ENCODE results near the gene EGFLAM. TPM values are rescaled to one million over a fixed set of nuclear protein-coding genes. Genes with fewer than 3 reads are reported as not detected.

Gene EGFLAM
- total and polyA plus RNA-seq, 10 of the 15 experiments (the other 5 are each of a cell fraction or from before 2014, with no cell fraction given), result 0.37 TPM; not detected in 9

DNA sequence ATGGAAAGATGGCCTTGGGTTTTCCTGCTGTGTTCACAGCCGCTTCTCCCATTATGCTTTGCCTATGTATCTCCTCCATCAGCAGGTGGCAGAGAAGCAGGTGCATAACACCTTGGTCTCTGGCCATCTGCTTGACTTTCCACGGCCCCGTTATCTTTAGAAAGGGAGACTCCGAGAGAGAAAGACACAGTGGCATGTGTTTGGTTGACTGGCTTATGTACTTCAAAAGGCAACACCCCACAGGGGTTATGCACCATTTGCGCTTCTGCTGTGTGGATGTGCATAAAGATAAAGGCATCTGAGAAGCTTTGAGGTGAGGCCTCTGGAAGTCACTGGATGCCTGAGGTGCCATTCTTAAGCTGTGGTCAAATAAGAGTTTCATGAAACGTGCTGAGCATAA is 138.4 kb downstream of the EGFLAM start:
- 10% methylated on average over 6 of the region's 6 CpGs for WGBS (ENCODE audit: insufficient coverage, insufficient replicate concordance, low lambda C conversion rate, missing lambda C conversion rate)
- no peak for FAIRE-seq
- RAD21 ChIA-PET (ENCODE audit: unreplicated experiment), result no interaction called here
- SMC1A ChIA-PET (ENCODE audit: uncharacterized antibody, unreplicated experiment), result no interaction called here
- in situ Hi-C loops (cut with MboI) (no loop called here), intact Hi-C loops (cut with micrococcal nuclease; ENCODE audit: unreplicated experiment) (no loop called here)
- H3K4me3 ChIP-seq, result no peak overlapping the region
- no peaks in the 10 kb centered on the region for H3K4me1 ChIP-seq (ENCODE audit: control insufficient read depth, insufficient read depth, low read length)
- DNase-seq (ENCODE audit: low read depth, low spot score), result no peak
- TF ChIP-seq ZNF274 (IDR thresholded peaks at IDR 0.05; ENCODE audit: insufficient read depth, insufficient read length) (no peak), RBBP5 (conservative IDR thresholded peaks at IDR 0.05) (no peak), SREBF1 (IDR thresholded peaks at IDR 0.05; ENCODE audit: low read length) (no peak), DPF2 (IDR thresholded peaks at IDR 0.05) (no peak), CREB1 (IDR thresholded peaks at IDR 0.05; ENCODE audit: low read depth) (no peak), ZNF384 (IDR thresholded peaks at IDR 0.05; ENCODE audit: borderline replicate concordance, low read depth, low read length) (no peak), NR2C2 (IDR thresholded peaks at IDR 0.05; ENCODE audit: borderline replicate concordance, control insufficient read depth, insufficient read length, low read depth) (no peak), BMI1 (IDR thresholded peaks at IDR 0.05; ENCODE audit: borderline replicate concordance) (no peak), ESRRA (IDR thresholded peaks at IDR 0.05; ENCODE audit: low read length) (no peak), NFXL1 (IDR thresholded peaks at IDR 0.05; ENCODE audit: borderline replicate concordance) (no peak), HSF1 (IDR thresholded peaks at IDR 0.05; ENCODE audit: low read depth, low read length) (no peak)
- TF ChIP-seq, protein P1, sequence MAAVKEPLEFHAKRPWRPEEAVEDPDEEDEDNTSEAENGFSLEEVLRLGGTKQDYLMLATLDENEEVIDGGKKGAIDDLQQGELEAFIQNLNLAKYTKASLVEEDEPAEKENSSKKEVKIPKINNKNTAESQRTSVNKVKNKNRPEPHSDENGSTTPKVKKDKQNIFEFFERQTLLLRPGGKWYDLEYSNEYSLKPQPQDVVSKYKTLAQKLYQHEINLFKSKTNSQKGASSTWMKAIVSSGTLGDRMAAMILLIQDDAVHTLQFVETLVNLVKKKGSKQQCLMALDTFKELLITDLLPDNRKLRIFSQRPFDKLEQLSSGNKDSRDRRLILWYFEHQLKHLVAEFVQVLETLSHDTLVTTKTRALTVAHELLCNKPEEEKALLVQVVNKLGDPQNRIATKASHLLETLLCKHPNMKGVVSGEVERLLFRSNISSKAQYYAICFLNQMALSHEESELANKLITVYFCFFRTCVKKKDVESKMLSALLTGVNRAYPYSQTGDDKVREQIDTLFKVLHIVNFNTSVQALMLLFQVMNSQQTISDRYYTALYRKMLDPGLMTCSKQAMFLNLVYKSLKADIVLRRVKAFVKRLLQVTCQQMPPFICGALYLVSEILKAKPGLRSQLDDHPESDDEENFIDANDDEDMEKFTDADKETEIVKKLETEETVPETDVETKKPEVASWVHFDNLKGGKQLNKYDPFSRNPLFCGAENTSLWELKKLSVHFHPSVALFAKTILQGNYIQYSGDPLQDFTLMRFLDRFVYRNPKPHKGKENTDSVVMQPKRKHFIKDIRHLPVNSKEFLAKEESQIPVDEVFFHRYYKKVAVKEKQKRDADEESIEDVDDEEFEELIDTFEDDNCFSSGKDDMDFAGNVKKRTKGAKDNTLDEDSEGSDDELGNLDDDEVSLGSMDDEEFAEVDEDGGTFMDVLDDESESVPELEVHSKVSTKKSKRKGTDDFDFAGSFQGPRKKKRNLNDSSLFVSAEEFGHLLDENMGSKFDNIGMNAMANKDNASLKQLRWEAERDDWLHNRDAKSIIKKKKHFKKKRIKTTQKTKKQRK (IDR thresholded peaks at IDR 0.05; ENCODE audit: low read depth, low read length), result no peak
- POLR2A ChIA-PET, result no interaction called here
- H3K79me2 ChIP-seq (ENCODE audit: control insufficient read depth, insufficient read depth, low read length), result no peaks in the 10 kb centered on the region
- no peak overlapping the region for H3K4me2 ChIP-seq (ENCODE audit: control insufficient read depth, insufficient read depth)
- peaks cover 0 to 5% of the 10 kb centered on the region in 2 experiments; a peak in 2 of 4 replicates for H3K27me3 ChIP-seq (replicated peaks in 1 of 2; ENCODE audit: control insufficient read depth in 2 of 2, insufficient read depth in 2 of 2, low read length in 1 of 2)
- H2AFZ ChIP-seq (ENCODE audit: control insufficient read depth, low read depth, low read length), result no peak overlapping the region
- H3K27ac ChIP-seq (ENCODE audit: control insufficient read depth, insufficient read depth), result no peak overlapping the region
- BruUV-seq (replicated peaks), result no TSS peak
- CTCF ChIA-PET, result interaction anchor here (1.1 kb wide), 1 partner anchor 10 kb away, joined by 5 read pairs; no protein-coding TSS in a partner anchor
- no peak for ATAC-seq
- no peaks in the 10 kb centered on the region for H3K36me3 ChIP-seq (ENCODE audit: control insufficient read depth in 2 of 2, insufficient read depth in 2 of 2, low read length in 1 of 2)
- H3K9ac ChIP-seq (ENCODE audit: control insufficient read depth, insufficient read depth, low read length), result no peak overlapping the region
- H4K20me1 ChIP-seq (ENCODE audit: control insufficient read depth, insufficient read depth), result no peaks in the 10 kb centered on the region
- no peaks in the 10 kb centered on the region for H3K9me3 ChIP-seq (replicated peaks; ENCODE audit: control insufficient read depth, insufficient read depth, low read length)

Data from GM12878 (cell line).